ENCODE data around the gene INTS4.
"Not testable (repeated sequence)": the region's sequence is repeated elsewhere in the genome, so short reads cannot be mapped to it uniquely, and the experiment has no call there.

- TF ChIP-seq PATZ1 (CRISPR knock-in tag; IDR thresholded peaks at IDR 0.05; ENCODE audit: borderline replicate concordance); ZNF70 (CRISPR knock-in tag; IDR thresholded peaks at IDR 0.05); ZNF8 (CRISPR knock-in tag; IDR thresholded peaks at IDR 0.05); RARB (CRISPR knock-in tag; IDR thresholded peaks at IDR 0.05); SNAI2 (CRISPR knock-in tag; IDR thresholded peaks at IDR 0.05); POU6F1 (CRISPR knock-in tag; IDR thresholded peaks at IDR 0.05; ENCODE audit: borderline replicate concordance, low read depth); ESRRG (CRISPR knock-in tag; IDR thresholded peaks at IDR 0.05); TCF4 (CRISPR knock-in tag; IDR thresholded peaks at IDR 0.05; ENCODE audit: borderline replicate concordance); GLIS3 (CRISPR knock-in tag; IDR thresholded peaks at IDR 0.05); ZFP3 (CRISPR knock-in tag; IDR thresholded peaks at IDR 0.05); CREB5 (CRISPR knock-in tag; IDR thresholded peaks at IDR 0.05; ENCODE audit: low read depth); TOX (CRISPR knock-in tag; IDR thresholded peaks at IDR 0.05; ENCODE audit: borderline replicate concordance); CSRNP3 (CRISPR knock-in tag; IDR thresholded peaks at IDR 0.05); OSR1 (CRISPR knock-in tag; IDR thresholded peaks at IDR 0.05): not testable (repeated sequence)
These were observed 133.0 kb downstream of the INTS4 start for GRCh38 chr11:77861444-77861843.
